HL-60 (cell line): ENCODE data around the gene PHC2.

ENCODE experiments used
- CTCF ChIP-seq: IDR thresholded peaks from one replicate; pipeline ENCODE4 v1.5.1; 2011; ENCODE audit warnings: low read length, control low read depth, inconsistent platforms; ENCODE audit not compliant: insufficient read depth
- GABPA ChIP-seq: IDR thresholded peaks from 2 replicates; pipeline ENCODE4 v1.6.1; 2012; ENCODE audit warnings: low read depth
- POLR2AphosphoS5 ChIP-seq: IDR thresholded peaks from 2 replicates; pipeline ENCODE4 v1.6.1; 2012; ENCODE audit warnings: low read depth
- REST ChIP-seq: IDR thresholded peaks from 2 replicates; pipeline ENCODE4 v1.6.1; 2012; ENCODE audit warnings: low read depth; ENCODE audit not compliant: insufficient replicate concordance
- SPI1 ChIP-seq: IDR thresholded peaks from 2 replicates; pipeline ENCODE4 v1.6.1; 2012; ENCODE audit warnings: low read depth, mild to moderate bottlenecking, borderline replicate concordance

GRCh38 chr1:33379631-33380354 is 51.1 kb downstream of the PHC2 start:
- TF ChIP-seq CTCF (no peak), POLR2AphosphoS5 (no peak), REST (no peak), GABPA (no peak), SPI1 (no peak)
